GM18951 (cell line): ENCODE results near the gene TNK2.
"Not testable (repeated sequence)": the region's sequence is repeated elsewhere in the genome, so short reads cannot be mapped to it uniquely, and the experiment has no call there.

ENCODE experiments used
- POLR2A ChIP-seq: IDR thresholded peaks from 4 replicates; pipeline ENCODE4 v1.6.1; 2011; ENCODE audit warnings: mild to moderate bottlenecking; ENCODE audit not compliant: insufficient read length, insufficient read depth; ENCODE audit errors: extremely low read depth
- in situ Hi-C: fragments of 300-500 bp; cut with MboI; formaldehyde crosslinking; loops from one replicate; pipeline ENCODE4 v1.12.0; 2022; ENCODE audit warnings: low sequenced_read_pairs, mixed read lengths, inconsistent platforms; ENCODE audit not compliant: unreplicated experiment

Gene TNK2

GRCh38 chr3:195909644-195910498 lies 1.5 kb upstream of the TNK2 start:
- in situ Hi-C loops: loop anchor here (10.0 kb wide), 1 partner anchor 55 kb away; no protein-coding TSS in a partner anchor
- peak; percentile 62 for TF ChIP-seq POLR2A

GRCh38 chr3:195908694-195909581 lies 587 bp upstream of the TNK2 start:
- in situ Hi-C loops: no loop called here
- TF ChIP-seq POLR2A: no peak

GRCh38 chr3:195907684-195907933 lies 742 bp downstream of the TNK2 start:
- TF ChIP-seq POLR2A: peak; percentile 53
- in situ Hi-C loops: no loop called here

GRCh38 chr3:195906865-195907683 lies 1.3 kb downstream of the TNK2 start:
- peak; percentile 44 for TF ChIP-seq POLR2A
- in situ Hi-C loops: no loop called here

GRCh38 chr3:195905970-195906864 lies 2.1 kb downstream of the TNK2 start:
- TF ChIP-seq POLR2A: no peak
- in situ Hi-C loops: no loop called here

GRCh38 chr3:195904368-195904767 lies 4.0 kb downstream of the TNK2 start:
- in situ Hi-C loops: no loop called here
- no peak for TF ChIP-seq POLR2A

- TF ChIP-seq POLR2A: no peak
- in situ Hi-C loops: no loop called here
Measured at GRCh38 chr3:195903950-195904290, 4.4 kb downstream of the TNK2 start.

GRCh38 chr3:195902634-195903033 lies 5.7 kb downstream of the TNK2 start:
- in situ Hi-C loops: not testable (repeated sequence)

- in situ Hi-C loops: not testable (repeated sequence)
Measured at GRCh38 chr3:195901836-195902585, 6.3 kb downstream of the TNK2 start.

- in situ Hi-C loops: no loop called here
- peak; percentile 62 for TF ChIP-seq POLR2A
Measured at GRCh38 chr3:195900436-195901355, 7.7 kb downstream of the TNK2 start.
